ENCODE results near the gene ZNF835.

- TF ChIP-seq TCF12 (IDR thresholded peaks at IDR 0.05; ENCODE audit: low read depth) = no peak
- TF ChIP-seq REST (IDR thresholded peaks at IDR 0.05; ENCODE audit: low read depth) = no peak
- TF ChIP-seq USF1 (IDR thresholded peaks at IDR 0.05) = no peak
- TF ChIP-seq EP300 (IDR thresholded peaks at IDR 0.05; ENCODE audit: borderline replicate concordance) = no peak
- no peak for TF ChIP-seq YY1 (IDR thresholded peaks at IDR 0.05; ENCODE audit: low read depth)
- TF ChIP-seq TAF1 (IDR thresholded peaks at IDR 0.05; ENCODE audit: low read depth) = no peak
- TF ChIP-seq RAD21 (IDR thresholded peaks at IDR 0.05; ENCODE audit: low read depth) = no peak
These were observed 38.9 kb upstream of the ZNF835 start for GRCh38 chr19:56710437-56710836.
